ENCODE data around the gene SEMA5A.

The SEMA5A gene

DNA sequence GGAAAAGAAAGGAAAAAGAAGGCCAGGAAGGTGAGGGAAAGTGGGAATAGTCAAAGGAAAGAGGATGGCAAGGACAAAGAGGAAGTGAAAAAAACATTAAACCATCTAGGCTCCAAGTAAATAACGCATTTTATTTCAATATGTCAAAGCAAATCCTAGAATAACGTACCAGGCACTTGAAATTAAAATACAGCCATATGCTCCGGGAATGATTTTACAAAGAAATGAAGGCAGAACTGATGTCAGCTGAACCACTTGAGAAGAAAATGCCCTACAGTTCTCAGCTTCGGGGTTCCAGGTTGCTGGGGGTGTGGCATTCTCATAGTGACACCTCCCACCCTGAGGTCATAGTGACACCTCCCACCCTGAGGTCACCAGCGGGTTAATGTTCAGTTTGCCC lies 281.6 kb downstream of the SEMA5A start:
- TF ChIP-seq, protein P1, sequence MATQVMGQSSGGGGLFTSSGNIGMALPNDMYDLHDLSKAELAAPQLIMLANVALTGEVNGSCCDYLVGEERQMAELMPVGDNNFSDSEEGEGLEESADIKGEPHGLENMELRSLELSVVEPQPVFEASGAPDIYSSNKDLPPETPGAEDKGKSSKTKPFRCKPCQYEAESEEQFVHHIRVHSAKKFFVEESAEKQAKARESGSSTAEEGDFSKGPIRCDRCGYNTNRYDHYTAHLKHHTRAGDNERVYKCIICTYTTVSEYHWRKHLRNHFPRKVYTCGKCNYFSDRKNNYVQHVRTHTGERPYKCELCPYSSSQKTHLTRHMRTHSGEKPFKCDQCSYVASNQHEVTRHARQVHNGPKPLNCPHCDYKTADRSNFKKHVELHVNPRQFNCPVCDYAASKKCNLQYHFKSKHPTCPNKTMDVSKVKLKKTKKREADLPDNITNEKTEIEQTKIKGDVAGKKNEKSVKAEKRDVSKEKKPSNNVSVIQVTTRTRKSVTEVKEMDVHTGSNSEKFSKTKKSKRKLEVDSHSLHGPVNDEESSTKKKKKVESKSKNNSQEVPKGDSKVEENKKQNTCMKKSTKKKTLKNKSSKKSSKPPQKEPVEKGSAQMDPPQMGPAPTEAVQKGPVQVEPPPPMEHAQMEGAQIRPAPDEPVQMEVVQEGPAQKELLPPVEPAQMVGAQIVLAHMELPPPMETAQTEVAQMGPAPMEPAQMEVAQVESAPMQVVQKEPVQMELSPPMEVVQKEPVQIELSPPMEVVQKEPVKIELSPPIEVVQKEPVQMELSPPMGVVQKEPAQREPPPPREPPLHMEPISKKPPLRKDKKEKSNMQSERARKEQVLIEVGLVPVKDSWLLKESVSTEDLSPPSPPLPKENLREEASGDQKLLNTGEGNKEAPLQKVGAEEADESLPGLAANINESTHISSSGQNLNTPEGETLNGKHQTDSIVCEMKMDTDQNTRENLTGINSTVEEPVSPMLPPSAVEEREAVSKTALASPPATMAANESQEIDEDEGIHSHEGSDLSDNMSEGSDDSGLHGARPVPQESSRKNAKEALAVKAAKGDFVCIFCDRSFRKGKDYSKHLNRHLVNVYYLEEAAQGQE (IDR thresholded peaks at IDR 0.05; ENCODE audit: insufficient replicate concordance, low read depth), result no peak
- no peak for DNase-seq (ENCODE audit: low read depth in 1 of 2, low spot score in 1 of 2)
- Histone ChIP-seq H3K27ac (replicated peaks) (no peak overlapping the region), H3K4me3 (replicated peaks; ENCODE audit: insufficient read depth, low read length) (no peak overlapping the region), H3K27me3 (ENCODE audit: insufficient read depth, poor library complexity, severe bottlenecking) (no peaks in the 10 kb centered on the region)

DNA sequence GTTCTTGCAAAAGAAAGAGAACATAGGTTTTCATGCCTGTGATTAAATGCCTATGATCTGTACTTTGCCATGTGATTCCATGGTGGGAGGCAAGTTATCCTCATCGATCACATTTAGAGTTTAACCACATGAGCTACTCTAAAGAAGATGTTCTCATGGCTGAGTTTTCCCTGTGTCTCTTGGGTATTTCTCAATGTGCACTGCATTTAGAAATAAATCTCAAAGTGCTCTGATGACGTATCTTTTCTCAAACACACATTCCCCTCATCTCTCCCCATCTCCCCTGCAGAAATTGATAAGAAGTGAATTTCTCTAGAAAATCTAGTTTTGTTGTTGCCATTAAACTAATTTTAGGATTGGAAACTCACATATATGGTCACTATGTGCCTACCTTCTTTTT lies 282.2 kb downstream of the SEMA5A start:
- TF ChIP-seq, protein P2, sequence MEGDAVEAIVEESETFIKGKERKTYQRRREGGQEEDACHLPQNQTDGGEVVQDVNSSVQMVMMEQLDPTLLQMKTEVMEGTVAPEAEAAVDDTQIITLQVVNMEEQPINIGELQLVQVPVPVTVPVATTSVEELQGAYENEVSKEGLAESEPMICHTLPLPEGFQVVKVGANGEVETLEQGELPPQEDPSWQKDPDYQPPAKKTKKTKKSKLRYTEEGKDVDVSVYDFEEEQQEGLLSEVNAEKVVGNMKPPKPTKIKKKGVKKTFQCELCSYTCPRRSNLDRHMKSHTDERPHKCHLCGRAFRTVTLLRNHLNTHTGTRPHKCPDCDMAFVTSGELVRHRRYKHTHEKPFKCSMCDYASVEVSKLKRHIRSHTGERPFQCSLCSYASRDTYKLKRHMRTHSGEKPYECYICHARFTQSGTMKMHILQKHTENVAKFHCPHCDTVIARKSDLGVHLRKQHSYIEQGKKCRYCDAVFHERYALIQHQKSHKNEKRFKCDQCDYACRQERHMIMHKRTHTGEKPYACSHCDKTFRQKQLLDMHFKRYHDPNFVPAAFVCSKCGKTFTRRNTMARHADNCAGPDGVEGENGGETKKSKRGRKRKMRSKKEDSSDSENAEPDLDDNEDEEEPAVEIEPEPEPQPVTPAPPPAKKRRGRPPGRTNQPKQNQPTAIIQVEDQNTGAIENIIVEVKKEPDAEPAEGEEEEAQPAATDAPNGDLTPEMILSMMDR (IDR thresholded peaks at IDR 0.05; ENCODE audit: insufficient read depth, low read length), result no peak
- TF ChIP-seq, protein P1 (IDR thresholded peaks at IDR 0.05; ENCODE audit: insufficient replicate concordance, low read depth), result no peak
- TF ChIP-seq GABPA (IDR thresholded peaks at IDR 0.05; ENCODE audit: low read depth) (no peak), POLR2AphosphoS5 (IDR thresholded peaks at IDR 0.05; ENCODE audit: low read depth) (no peak), SPI1 (IDR thresholded peaks at IDR 0.05; ENCODE audit: borderline replicate concordance, low read depth) (no peak)
- Histone ChIP-seq H3K27me3 (ENCODE audit: insufficient read depth, poor library complexity, severe bottlenecking) (no peaks in the 10 kb centered on the region), H3K4me3 (replicated peaks; ENCODE audit: insufficient read depth, low read length) (no peak overlapping the region), H3K27ac (replicated peaks) (no peak overlapping the region)
- no peak for DNase-seq (ENCODE audit: low read depth in 1 of 2, low spot score in 1 of 2)

DNA sequence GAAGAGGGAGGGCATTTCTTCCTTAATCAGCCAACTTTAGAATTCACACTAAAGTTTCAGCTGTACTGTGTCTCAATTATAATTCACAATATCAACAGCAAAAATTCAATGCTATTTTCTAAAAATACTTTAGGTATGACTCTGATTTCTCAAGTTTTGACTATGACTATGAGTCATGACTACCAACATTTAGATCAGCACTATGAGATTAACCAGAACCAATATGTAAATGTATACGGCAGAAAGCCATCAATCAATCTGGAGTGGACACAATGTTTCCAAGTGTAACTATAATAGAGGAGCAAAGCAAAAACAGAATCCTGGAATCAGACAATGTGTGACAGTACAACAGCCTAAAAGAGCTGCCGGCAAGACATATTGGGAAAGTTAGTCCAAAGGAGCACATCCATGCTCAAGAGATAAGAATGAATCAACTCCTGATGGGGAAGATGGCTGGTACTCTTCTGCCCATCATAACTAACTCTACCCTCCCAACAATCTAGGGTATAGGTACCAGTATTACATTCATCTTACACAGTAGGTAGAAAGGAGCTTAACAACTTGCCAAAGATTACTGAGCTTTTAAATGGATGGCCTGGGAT lies 294.4 kb downstream of the SEMA5A start:
- Histone ChIP-seq H3K4me3 (replicated peaks; ENCODE audit: insufficient read depth, low read length) (no peak overlapping the region), H3K27me3 (ENCODE audit: insufficient read depth, poor library complexity, severe bottlenecking) (no peaks in the 10 kb centered on the region), H3K27ac (replicated peaks) (no peak overlapping the region)
- TF ChIP-seq, protein P2 (IDR thresholded peaks at IDR 0.05; ENCODE audit: insufficient read depth, low read length), result no peak
- TF ChIP-seq, protein P1 (IDR thresholded peaks at IDR 0.05; ENCODE audit: insufficient replicate concordance, low read depth), result no peak
- no peak for TF ChIP-seq POLR2AphosphoS5 (IDR thresholded peaks at IDR 0.05; ENCODE audit: low read depth)
- TF ChIP-seq GABPA (IDR thresholded peaks at IDR 0.05; ENCODE audit: low read depth), result no peak
- TF ChIP-seq SPI1 (IDR thresholded peaks at IDR 0.05; ENCODE audit: borderline replicate concordance, low read depth), result no peak
- DNase-seq (ENCODE audit: low read depth in 1 of 2, low spot score in 1 of 2), result no peak
